Activated CD4-positive, alpha-beta T cell treated with anti-CD3 and anti-CD28 coated beads, Interleukin-2, amount 10 ng/mL, durations not matched to agents 7 days and 5 days (primary cell): ENCODE data around the gene BAG5. TPM values are rescaled to one million over a fixed set of nuclear protein-coding genes. Genes with fewer than 3 reads are reported as not detected.
"Not testable (repeated sequence)": the region's sequence is repeated elsewhere in the genome, so short reads cannot be mapped to it uniquely, and the experiment has no call there.

Source experiments
- CTCF ChIA-PET: fragments of 350-600 bp; sonication (Branson Sonifier 250); formaldehyde crosslinking; loops from one replicate; lab custom pipeline; 2021; ENCODE audit warnings: antibody characterized with exemption; lab: Charles Lee
- POLR2A ChIA-PET: fragments of 350-600 bp; sonication (Branson Sonifier 250); formaldehyde crosslinking; loops from one replicate; lab custom pipeline; 2021; ENCODE audit warnings: antibody characterized with exemption; lab: Charles Lee
- DNase-seq: peaks from one replicate; pipeline ENCODE4 v3.0.0-alpha.2; 2020
- H3K27ac Mint-ChIP-seq: one replicate; pipeline ENCODE4 v1.8.0; 2021; ENCODE audit warnings: mild to moderate bottlenecking, moderate library complexity, mixed read lengths
- H3K27me3 Mint-ChIP-seq: one replicate; pipeline ENCODE4 v1.8.0; 2021; ENCODE audit warnings: mixed read lengths
- H3K36me3 Mint-ChIP-seq: one replicate; pipeline ENCODE4 v1.8.0; 2021; ENCODE audit warnings: low read depth, mixed read lengths
- H3K4me1 Mint-ChIP-seq: one replicate; pipeline ENCODE4 v1.8.0; 2021; ENCODE audit warnings: mixed read lengths
- H3K4me3 Mint-ChIP-seq: one replicate; pipeline ENCODE4 v1.8.0; 2021; ENCODE audit warnings: mild to moderate bottlenecking, moderate library complexity, mixed read lengths
- H3K9me3 Mint-ChIP-seq: one replicate; pipeline ENCODE4 v1.8.0; 2021; ENCODE audit warnings: mixed read lengths
- total RNA-seq, 2 experiments: library from RNA; stranded (reverse); gene quantifications; one replicate each; pipeline ENCODE4 v1.2.3, GENCODE V29; 2021

The BAG5 gene
- total RNA-seq, 2 experiments from 2014 or later: 29.8 to 30.5 TPM

DNA sequence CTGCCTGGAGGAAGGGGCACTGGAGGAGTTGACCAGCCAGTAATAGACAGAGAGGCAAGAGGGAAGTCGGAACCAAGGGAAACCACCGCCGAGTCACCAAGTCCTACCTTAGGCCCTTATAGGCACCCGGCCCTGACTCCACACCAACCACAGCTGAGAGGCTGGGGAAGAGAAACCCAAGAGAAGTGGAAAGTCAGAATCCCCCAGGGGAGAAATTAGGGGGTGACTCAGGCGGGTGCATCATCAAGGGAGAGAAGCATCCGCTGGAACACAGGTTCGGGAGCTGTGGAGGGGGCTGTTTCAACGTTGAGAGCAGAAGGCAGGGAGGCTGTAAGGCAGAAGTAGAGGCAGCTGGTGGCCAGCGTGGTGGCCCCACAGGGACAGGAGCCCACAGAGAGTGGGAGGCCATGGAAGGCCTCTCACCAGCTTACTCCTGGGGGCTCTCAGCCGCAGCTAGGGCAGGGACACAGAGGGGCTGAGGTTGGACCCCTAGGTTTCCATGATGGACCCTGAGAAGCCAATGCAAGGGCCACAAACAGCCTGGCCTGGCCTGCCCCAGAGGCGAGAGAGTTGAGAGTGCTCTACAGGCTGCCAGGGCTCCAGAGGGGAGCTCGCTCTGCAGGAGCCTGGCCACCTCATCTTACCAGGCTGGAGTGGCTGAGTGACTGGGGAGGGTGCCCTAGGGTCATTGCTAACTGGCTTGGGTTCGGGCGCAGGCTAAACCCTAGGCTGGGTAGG is 34.9 kb downstream of the BAG5 start:
- Mint-ChIP-seq H3K4me3 (peak overlapping the region; percentile 95), H3K27ac (peak overlapping the region; percentile 62), H3K27me3 (peaks cover 16% of the 10 kb centered on the region), H3K36me3 (peaks cover 4% of the 10 kb centered on the region), H3K9me3 (no peaks in the 10 kb centered on the region), H3K4me1 (peaks cover 44% of the 10 kb centered on the region)
- ChIA-PET POLR2A (no interaction called here), CTCF (interaction anchor here (0.5 to 2.5 kb wide), 3 partner anchors 9 to 1149 kb away, joined by 4 to 12 read pairs (median 7); no protein-coding TSS in a partner anchor)
- DNase-seq: no peak

GRCh38 chr14:103526914-103527248 is 35.6 kb downstream of the BAG5 start:
- ChIA-PET POLR2A (no interaction called here), CTCF (interaction anchor here (0.5 to 2.5 kb wide), 3 partner anchors 9 to 232 kb away, joined by 4 to 12 read pairs (median 4); no protein-coding TSS in a partner anchor)
- Mint-ChIP-seq H3K27ac (peak overlapping the region; percentile 62), H3K4me1 (peaks cover 44% of the 10 kb centered on the region), H3K27me3 (peaks cover 20% of the 10 kb centered on the region), H3K9me3 (no peaks in the 10 kb centered on the region), H3K4me3 (peak overlapping the region; percentile 95), H3K36me3 (peaks cover 4% of the 10 kb centered on the region)
- DNase-seq: no peak

DNA sequence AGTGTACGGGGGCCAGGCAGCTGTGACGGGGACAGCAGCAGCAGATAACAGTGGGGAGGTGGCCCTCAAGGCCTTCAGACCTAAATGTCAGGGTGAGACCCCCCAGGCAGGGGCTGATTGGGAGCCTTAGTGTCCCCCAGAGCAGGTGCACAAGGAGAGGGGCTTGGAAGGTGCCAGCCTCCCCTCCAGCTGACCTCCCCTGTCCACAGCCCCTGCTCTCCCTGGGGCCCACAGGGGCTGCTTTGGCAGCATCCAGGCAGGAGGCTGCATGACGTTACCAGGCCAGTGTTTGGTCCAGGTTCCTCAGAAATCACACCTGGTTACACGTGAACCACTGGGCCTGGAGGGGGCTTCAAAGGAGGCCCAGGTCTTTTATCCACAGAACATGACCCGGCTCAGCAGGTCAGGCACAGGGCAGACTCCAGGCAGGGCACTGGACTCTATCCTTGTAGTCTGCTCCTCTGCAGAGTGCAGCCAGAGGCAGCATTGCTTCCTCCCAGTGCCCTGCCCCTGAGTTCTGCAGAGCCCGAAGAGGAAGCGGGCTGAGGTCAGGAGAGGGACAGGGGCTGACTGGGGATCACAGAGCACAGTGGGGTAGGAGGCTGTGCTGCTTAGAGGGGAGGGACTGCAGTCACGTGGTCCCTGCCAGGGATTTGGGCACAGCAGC is 36.1 kb downstream of the BAG5 start:
- Mint-ChIP-seq H3K4me3 (no peak overlapping the region), H3K4me1 (peaks cover 41% of the 10 kb centered on the region), H3K9me3 (no peaks in the 10 kb centered on the region), H3K27ac (no peak overlapping the region), H3K27me3 (peaks cover 20% of the 10 kb centered on the region), H3K36me3 (peaks cover 4% of the 10 kb centered on the region)
- no peak for DNase-seq
- ChIA-PET POLR2A (no interaction called here), CTCF (interaction anchor here (0.5 to 2.5 kb wide), 3 partner anchors 8 to 232 kb away, joined by 4 to 12 read pairs (median 4); no protein-coding TSS in a partner anchor)

- H3K36me3 Mint-ChIP-seq, H3K9me3 Mint-ChIP-seq, DNase-seq, H3K27ac Mint-ChIP-seq, CTCF ChIA-PET, POLR2A ChIA-PET, H3K4me3 Mint-ChIP-seq: not testable (repeated sequence)
- H3K4me1 Mint-ChIP-seq: peaks cover 37% of the 10 kb centered on the region
- H3K27me3 Mint-ChIP-seq: peaks cover 20% of the 10 kb centered on the region
Measured at GRCh38 chr14:103525430-103526246, 36.8 kb downstream of the BAG5 start.

- Mint-ChIP-seq H3K27me3 (peaks cover 22% of the 10 kb centered on the region), H3K4me1 (peaks cover 29% of the 10 kb centered on the region), H3K36me3 (peaks cover 2% of the 10 kb centered on the region), H3K27ac (no peak overlapping the region), H3K4me3 (no peak overlapping the region), H3K9me3 (no peaks in the 10 kb centered on the region)
- CTCF ChIA-PET: no interaction called here
- POLR2A ChIA-PET: no interaction called here
- DNase-seq: no peak
Measured at GRCh38 chr14:103524002-103524935, 38.2 kb downstream of the BAG5 start.

GRCh38 chr14:103523575-103523954 is 38.9 kb downstream of the BAG5 start:
- H3K9me3 Mint-ChIP-seq: no peaks in the 10 kb centered on the region
- POLR2A ChIA-PET: no interaction called here
- H3K27ac Mint-ChIP-seq: no peak overlapping the region
- no peak overlapping the region for H3K4me3 Mint-ChIP-seq
- CTCF ChIA-PET: no interaction called here
- H3K27me3 Mint-ChIP-seq: peaks cover 22% of the 10 kb centered on the region
- H3K36me3 Mint-ChIP-seq: no peaks in the 10 kb centered on the region
- no peak for DNase-seq
- peaks cover 29% of the 10 kb centered on the region for H3K4me1 Mint-ChIP-seq

DNA sequence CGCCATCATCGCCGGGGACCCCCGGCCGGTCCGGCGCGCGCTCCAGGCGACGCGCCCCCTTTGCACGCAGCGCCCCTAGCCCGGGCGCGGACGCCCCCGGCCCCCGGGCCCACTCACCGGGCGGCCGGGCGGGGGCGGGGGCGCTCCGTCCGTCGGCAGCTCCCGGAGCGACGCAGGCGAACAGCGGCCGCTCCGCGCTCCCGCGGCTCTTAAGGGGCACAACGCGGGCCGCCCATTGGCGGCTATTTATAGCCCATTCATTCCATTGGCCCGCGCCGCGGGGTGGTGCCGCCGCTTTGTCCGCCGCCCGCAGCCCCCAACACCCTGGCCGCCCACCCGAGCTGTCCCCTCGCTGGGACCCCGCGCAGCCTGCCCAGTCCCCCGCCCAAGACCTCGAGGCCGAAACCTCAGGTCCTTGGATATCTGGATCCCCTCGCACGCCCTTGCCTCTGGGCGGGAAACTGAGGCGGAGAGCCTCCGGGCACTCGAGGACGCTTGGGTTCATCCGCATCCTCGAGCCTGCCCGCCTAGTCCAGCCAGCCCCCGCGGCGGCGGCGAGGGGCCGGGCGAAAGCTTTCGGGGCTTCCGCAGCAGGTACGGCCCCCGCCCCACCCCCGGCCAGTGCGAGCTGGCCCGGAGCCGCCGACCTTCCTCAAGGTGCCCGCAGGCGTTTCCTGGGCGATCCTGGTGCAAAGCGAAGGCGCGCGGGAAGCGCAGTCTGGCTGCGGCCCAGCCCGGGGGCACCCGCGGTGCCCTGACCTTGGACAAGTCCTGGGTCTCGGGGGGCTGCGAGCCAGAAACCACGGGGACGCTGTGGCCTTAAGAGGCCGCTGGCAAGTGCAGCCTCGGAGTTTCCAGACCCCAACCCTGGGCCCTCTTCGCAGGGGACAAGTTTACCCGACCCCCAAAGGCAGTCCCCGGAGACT is 39.5 kb downstream of the BAG5 start, which contains the start of gene CKB:
TSS of gene CKB (minus strand) at position 182 of the 926 bp plus-strand sequence. CDS start 337 bp downstream, outside the sequence.
- H3K36me3 Mint-ChIP-seq: no peaks in the 10 kb centered on the region
- peaks cover 22% of the 10 kb centered on the region for H3K27me3 Mint-ChIP-seq
- no peaks in the 10 kb centered on the region for H3K9me3 Mint-ChIP-seq
- peak within 1 kb of the TSS; percentile 30 for H3K4me3 Mint-ChIP-seq
- ChIA-PET POLR2A (interaction anchor here (0.6 kb wide), 1 partner anchor 39 kb away, joined by 3 read pairs; no protein-coding TSS in a partner anchor), CTCF (interaction anchor here (1.1 kb wide), 1 partner anchor 24 kb away, joined by 3 read pairs; no protein-coding TSS in a partner anchor)
- DNase-seq: no peak
- H3K4me1 Mint-ChIP-seq: peaks cover 26% of the 10 kb centered on the region
- H3K27ac Mint-ChIP-seq: no peak within 1 kb of the TSS

- H3K9me3 Mint-ChIP-seq: no peaks in the 10 kb centered on the region
- DNase-seq: no peak
- ChIA-PET CTCF (interaction anchor here (0.5 to 1.2 kb wide), 4 partner anchors 8 to 48 kb away, joined by 3 read pairs; no protein-coding TSS in a partner anchor), POLR2A (interaction anchor here (0.6 kb wide), 1 partner anchor 40 kb away, joined by 3 read pairs; no protein-coding TSS in a partner anchor)
- H3K4me1 Mint-ChIP-seq: peaks cover 18% of the 10 kb centered on the region
- peak overlapping the region; percentile 30 for H3K4me3 Mint-ChIP-seq
- H3K36me3 Mint-ChIP-seq: no peaks in the 10 kb centered on the region
- no peak overlapping the region for H3K27ac Mint-ChIP-seq
- peaks cover 22% of the 10 kb centered on the region for H3K27me3 Mint-ChIP-seq
Measured at GRCh38 chr14:103521951-103522563, 40.4 kb downstream of the BAG5 start.

DNA sequence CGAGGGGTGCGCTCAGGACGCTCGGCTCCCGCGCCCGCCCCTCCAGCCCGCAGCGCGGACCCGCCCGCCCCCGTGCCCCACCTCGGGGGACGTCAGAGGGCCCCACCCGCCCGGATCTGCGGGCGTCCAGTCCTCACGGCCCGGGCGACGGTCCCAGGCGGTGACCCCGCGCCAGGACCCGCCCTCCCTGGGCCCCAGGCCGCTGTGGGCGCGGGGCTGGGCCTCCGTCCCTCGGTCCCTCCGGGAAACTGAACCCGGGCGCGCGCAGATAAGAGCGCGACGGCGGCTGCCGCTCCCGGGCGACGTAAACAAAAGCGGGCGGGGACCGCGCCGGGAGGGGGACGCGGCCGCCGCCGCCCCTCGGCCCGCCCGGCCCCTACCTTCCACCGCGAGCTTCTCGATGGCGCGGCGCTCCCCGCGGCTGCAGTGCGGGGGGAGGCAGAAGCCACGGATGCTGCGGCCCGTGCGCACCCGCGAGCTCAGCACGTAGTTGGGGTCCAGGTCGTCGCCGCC is 41.0 kb downstream of the BAG5 start:
- Mint-ChIP-seq H3K27ac (no peak overlapping the region), H3K36me3 (no peaks in the 10 kb centered on the region), H3K4me3 (no peak overlapping the region), H3K4me1 (peaks cover 13% of the 10 kb centered on the region), H3K9me3 (no peaks in the 10 kb centered on the region), H3K27me3 (peaks cover 22% of the 10 kb centered on the region)
- CTCF ChIA-PET: interaction anchor here (0.5 to 1.4 kb wide), 10 partner anchors 8 to 1322 kb away, joined by 3 to 4 read pairs (median 3); no protein-coding TSS in a partner anchor
- POLR2A ChIA-PET: no interaction called here
- DNase-seq: peak; percentile 22

DNA sequence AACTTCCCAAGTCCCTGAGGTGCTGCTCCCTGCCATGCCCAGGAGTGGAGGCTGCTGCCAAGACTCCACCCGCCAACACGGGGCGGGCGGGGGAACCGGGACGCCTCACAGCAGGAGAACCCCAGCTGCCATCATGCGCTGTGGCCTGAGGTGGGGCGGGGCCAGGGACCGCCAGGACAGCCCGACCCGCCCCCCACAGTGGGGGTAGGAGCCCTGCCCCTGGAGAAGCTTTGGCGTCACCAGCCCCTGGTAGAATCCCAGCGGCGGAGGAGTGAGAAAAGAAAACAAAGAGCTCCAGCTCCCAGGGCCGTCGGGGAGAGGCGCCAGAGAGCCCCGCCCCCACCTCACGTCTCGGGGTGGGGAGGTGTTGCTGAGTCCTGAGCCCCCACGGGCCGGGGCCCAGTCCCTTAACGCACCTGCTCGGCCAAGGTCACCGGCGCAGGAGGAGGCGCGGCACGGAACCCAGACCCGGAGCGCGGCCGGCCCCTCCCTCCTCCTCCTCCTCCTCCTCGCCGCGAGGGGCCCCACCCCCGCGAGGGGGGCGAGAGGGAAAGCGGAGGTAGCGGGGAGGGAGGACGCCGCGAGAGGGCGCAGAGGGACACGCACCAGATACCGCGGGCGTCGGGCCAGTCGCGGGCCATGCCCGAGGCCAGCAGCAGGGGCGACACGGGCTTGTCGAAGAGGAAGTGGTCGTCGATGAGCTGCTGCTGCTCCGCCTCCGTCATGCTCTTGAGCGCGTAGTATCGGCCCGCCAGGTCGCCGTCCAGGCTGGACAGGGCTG is 41.6 kb downstream of the BAG5 start:
- peak; percentile 66 for DNase-seq
- no peaks in the 10 kb centered on the region for H3K9me3 Mint-ChIP-seq
- POLR2A ChIA-PET: no interaction called here
- CTCF ChIA-PET: interaction anchor here (0.5 to 1.4 kb wide), 11 partner anchors 9 to 1321 kb away, joined by 3 to 4 read pairs (median 3); partner anchors contain the start of gene TRMT61A
- H3K4me3 Mint-ChIP-seq: peak overlapping the region; percentile 43
- H3K36me3 Mint-ChIP-seq: no peaks in the 10 kb centered on the region
- no peak overlapping the region for H3K27ac Mint-ChIP-seq
- H3K4me1 Mint-ChIP-seq: peaks cover 13% of the 10 kb centered on the region
- H3K27me3 Mint-ChIP-seq: peaks cover 22% of the 10 kb centered on the region
